ENCODE data around the gene TOMM34. TPM values are rescaled to one million over a fixed set of nuclear protein-coding genes. Genes with fewer than 3 reads are reported as not detected.

TOMM34 gene
- total RNA-seq, 1 experiment from 2014 or later = 30.6 TPM

GRCh38 chr20:44967207-44967807, 7.1 kb upstream of the TOMM34 start:
- Histone ChIP-seq H3K4me1 (ENCODE audit: control insufficient read depth, insufficient read depth, low read length) (peaks cover 31% of the 10 kb centered on the region), H3K4me3 (ENCODE audit: low read depth in 2 of 2, low read length in 2 of 2) (peak overlapping the region; percentile 94 to 99), H3K27me3 (ENCODE audit: control insufficient read depth, insufficient read depth, low read length) (no peaks in the 10 kb centered on the region), H3K36me3 (ENCODE audit: control insufficient read depth, insufficient read depth, low read length) (peaks cover 6% of the 10 kb centered on the region), H3K9me3 (ENCODE audit: control insufficient read depth, insufficient read depth, low read depth, low read length) (no peaks in the 10 kb centered on the region), H3K27ac (ENCODE audit: low read length) (peak overlapping the region; percentile 88)
- TF ChIP-seq POLR2AphosphoS5 (IDR thresholded peaks at IDR 0.05; ENCODE audit: low read depth, low read length) (no peak), TCF7L2 (IDR thresholded peaks at IDR 0.05; ENCODE audit: low read depth, low read length) (no peak), REST (IDR thresholded peaks at IDR 0.05; ENCODE audit: insufficient read depth in 1 of 2, low read depth in 2 of 2, low read length in 1 of 2) (no peak), CTCF (IDR thresholded peaks at IDR 0.05) (no peak), SIN3A (IDR thresholded peaks at IDR 0.05; ENCODE audit: borderline replicate concordance, insufficient read depth, low read depth, low read length) (no peak)
- no peak for DNase-seq (ENCODE audit: low read depth, low spot score)
- BruUV-seq (replicated peaks) = TSS peak; percentile 67
- ChIA-PET CTCF (no interaction called here), POLR2A (no interaction called here)
- in situ Hi-C loops (cut with HindIII; ENCODE audit: low pct_unique_long_range_greater_than_20kb, low sequenced_read_pairs) = no loop called here
- intact Hi-C loops (cut with micrococcal nuclease; ENCODE audit: unreplicated experiment) = no loop called here
- no peak for ATAC-seq

- Histone ChIP-seq H3K27me3 (ENCODE audit: control insufficient read depth, insufficient read depth, low read length) (no peaks in the 10 kb centered on the region), H3K9me3 (ENCODE audit: control insufficient read depth, insufficient read depth, low read depth, low read length) (no peaks in the 10 kb centered on the region), H3K27ac (ENCODE audit: low read length) (peak within 1 kb of the TSS; percentile 88), H3K4me1 (ENCODE audit: control insufficient read depth, insufficient read depth, low read length) (peaks cover 31% of the 10 kb centered on the region), H3K36me3 (ENCODE audit: control insufficient read depth, insufficient read depth, low read length) (peaks cover 3% of the 10 kb centered on the region; the same call in 1 of the 2 replicates), H3K4me3 (ENCODE audit: low read depth in 2 of 2, low read length in 2 of 2) (peak within 1 kb of the TSS; percentile 94 to 99)
- peak; percentile 69 for DNase-seq (ENCODE audit: low read depth, low spot score)
- BruUV-seq (replicated peaks) = no TSS peak
- ChIA-PET CTCF (no interaction called here), POLR2A (interaction anchor here (0.6 kb wide), 1 partner anchor 536 kb away, joined by 3 read pairs; no protein-coding TSS in a partner anchor)
- peak; percentile 98 for ATAC-seq
- in situ Hi-C loops (cut with HindIII; ENCODE audit: low pct_unique_long_range_greater_than_20kb, low sequenced_read_pairs) = no loop called here
- TF ChIP-seq TCF7L2 (IDR thresholded peaks at IDR 0.05; ENCODE audit: low read depth, low read length) (no peak), SIN3A (IDR thresholded peaks at IDR 0.05; ENCODE audit: borderline replicate concordance, insufficient read depth, low read depth, low read length) (0 out of 2 replicates have a peak, but pooled peaks have one; percentile 41), REST (IDR thresholded peaks at IDR 0.05; ENCODE audit: insufficient read depth in 1 of 2, low read depth in 2 of 2, low read length in 1 of 2) (no peak), CTCF (IDR thresholded peaks at IDR 0.05) (peak; percentile 72), POLR2AphosphoS5 (IDR thresholded peaks at IDR 0.05; ENCODE audit: low read depth, low read length) (peak; percentile 73; the same call in 1 of the 2 replicates)
- intact Hi-C loops (cut with micrococcal nuclease; ENCODE audit: unreplicated experiment) = no loop called here
Observed at GRCh38 chr20:44966030-44966961, 6.1 kb upstream of the TOMM34 start, which contains the start of gene STK4. STK4 (plus strand) TSS chr20:44966512; CDS start chr20:44966569, 57 bp downstream.

Measured in Panc1 (cell line).